SJCRH30 (cell line): ENCODE measurements around the gene HAUS1. TPM values are rescaled to one million over a fixed set of nuclear protein-coding genes. Genes with fewer than 3 reads are reported as not detected.
"Not testable (repeated sequence)": the region's sequence is repeated elsewhere in the genome, so short reads cannot be mapped to it uniquely, and the experiment has no call there.

ENCODE experiments used
- DNase-seq, 2 experiments: peaks; one replicate each; pipeline ENCODE4 v3.0.0-alpha.2; 2015 to 2020
- H3K27ac ChIP-seq: fragments of 250-450 bp; sonication (Bioruptor Pico); 2 replicates; pipeline ENCODE4 v1.5.1; 2020; ENCODE audit warnings: mild to moderate bottlenecking, moderate library complexity
- H3K27me3 ChIP-seq: fragments of 250-450 bp; sonication (Bioruptor Pico); 2 replicates; pipeline ENCODE4 v1.5.1; 2020; ENCODE audit warnings: mild to moderate bottlenecking, moderate library complexity
- H3K36me3 ChIP-seq: fragments of 250-450 bp; sonication (Bioruptor Pico); 2 replicates; pipeline ENCODE4 v1.5.1; 2020; ENCODE audit warnings: mild to moderate bottlenecking, moderate library complexity
- H3K4me1 ChIP-seq: fragments of 250-450 bp; sonication (Bioruptor Pico); 2 replicates; pipeline ENCODE4 v1.5.1; 2020; ENCODE audit warnings: mild to moderate bottlenecking, moderate library complexity
- H3K4me3 ChIP-seq: fragments of 250-450 bp; sonication (Bioruptor Pico); 2 replicates; pipeline ENCODE4 v1.5.1; 2020; ENCODE audit warnings: mild to moderate bottlenecking, moderate library complexity
- H3K9me3 ChIP-seq: fragments of 250-450 bp; sonication (Bioruptor Pico); replicated peaks from 2 replicates; pipeline ENCODE4 v1.5.1; 2020; ENCODE audit warnings: mild to moderate bottlenecking, moderate library complexity
- total RNA-seq: library from RNA; depleted of rRNA; stranded (reverse); fragments of >200 nt; shearing (Covaris generic); gene quantifications from 2 replicates; pipeline ENCODE4 v1.2.3, GENCODE V29; 2014

HAUS1 gene
- total RNA-seq, 1 experiment from 2014 or later, result 53.3 TPM

- Histone ChIP-seq H3K27ac (no peak overlapping the region; the same call in 1 of the 2 replicates), H3K4me3 (peak overlapping the region; percentile 82), H3K4me1 (no peaks in the 10 kb centered on the region), H3K27me3 (no peaks in the 10 kb centered on the region), H3K36me3 (no peaks in the 10 kb centered on the region), H3K9me3 (no peaks in the 10 kb centered on the region)
- DNase-seq, result no peak
Observed at GRCh38 chr18:46072376-46072867, 31.8 kb upstream of the HAUS1 start.

GRCh38 chr18:46072959-46073358 is 31.2 kb upstream of the HAUS1 start:
- Histone ChIP-seq H3K27me3 (no peaks in the 10 kb centered on the region), H3K27ac (no peak overlapping the region), H3K4me3 (no peak overlapping the region), H3K9me3 (no peaks in the 10 kb centered on the region), H3K36me3 (no peaks in the 10 kb centered on the region), H3K4me1 (no peaks in the 10 kb centered on the region)
- DNase-seq, result no peak

- Histone ChIP-seq H3K4me3 (no peak overlapping the region), H3K9me3 (no peaks in the 10 kb centered on the region), H3K27ac (no peak overlapping the region), H3K4me1 (no peaks in the 10 kb centered on the region), H3K36me3 (no peaks in the 10 kb centered on the region), H3K27me3 (no peaks in the 10 kb centered on the region)
- peak in 1 of 2 experiments; percentile 64 for DNase-seq
Observed at GRCh38 chr18:46073474-46074331, 30.5 kb upstream of the HAUS1 start.

GRCh38 chr18:46079336-46079735 is 24.8 kb upstream of the HAUS1 start:
- Histone ChIP-seq H3K27ac (no peak overlapping the region), H3K27me3 (no peaks in the 10 kb centered on the region), H3K9me3 (no peaks in the 10 kb centered on the region), H3K4me3 (no peak overlapping the region), H3K4me1 (no peaks in the 10 kb centered on the region), H3K36me3 (peaks cover 20% of the 10 kb centered on the region)
- no peak for DNase-seq

- no peak for DNase-seq
- no peaks in the 10 kb centered on the region for H3K4me1 ChIP-seq
- no peak overlapping the region for H3K27ac ChIP-seq
- no peak overlapping the region for H3K4me3 ChIP-seq
- no peaks in the 10 kb centered on the region for H3K9me3 ChIP-seq
- H3K27me3 ChIP-seq, result no peaks in the 10 kb centered on the region
- H3K36me3 ChIP-seq, result peaks cover 26% of the 10 kb centered on the region
Observed at GRCh38 chr18:46080156-46080555, 24.0 kb upstream of the HAUS1 start.

- no peak overlapping the region for H3K4me3 ChIP-seq
- no peaks in the 10 kb centered on the region for H3K9me3 ChIP-seq
- DNase-seq, result no peak
- peaks cover 60% of the 10 kb centered on the region for H3K36me3 ChIP-seq
- H3K4me1 ChIP-seq, result no peaks in the 10 kb centered on the region
- H3K27me3 ChIP-seq, result no peaks in the 10 kb centered on the region
- H3K27ac ChIP-seq, result no peak overlapping the region
Observed at GRCh38 chr18:46084431-46084830, 19.8 kb upstream of the HAUS1 start.

- not testable (repeated sequence) for DNase-seq, H3K4me3 ChIP-seq, H3K27ac ChIP-seq, H3K4me1 ChIP-seq, H3K9me3 ChIP-seq, H3K27me3 ChIP-seq
- peaks cover 79% of the 10 kb centered on the region for H3K36me3 ChIP-seq
Observed at GRCh38 chr18:46088501-46088900, 15.7 kb upstream of the HAUS1 start.

GRCh38 chr18:46095532-46095931 is 8.7 kb upstream of the HAUS1 start:
- Histone ChIP-seq H3K4me1 (no peaks in the 10 kb centered on the region), H3K27me3 (no peaks in the 10 kb centered on the region), H3K36me3 (peaks cover 36% of the 10 kb centered on the region), H3K9me3 (no peaks in the 10 kb centered on the region), H3K4me3 (no peak overlapping the region), H3K27ac (no peak overlapping the region)
- DNase-seq, result no peak

GRCh38 chr18:46096651-46097300 is 7.4 kb upstream of the HAUS1 start:
- no peak overlapping the region for H3K27ac ChIP-seq
- no peak for DNase-seq
- H3K27me3 ChIP-seq, result no peaks in the 10 kb centered on the region
- H3K4me1 ChIP-seq, result no peaks in the 10 kb centered on the region
- peak overlapping the region; percentile 98 for H3K4me3 ChIP-seq
- H3K36me3 ChIP-seq, result peaks cover 24% of the 10 kb centered on the region
- H3K9me3 ChIP-seq, result no peaks in the 10 kb centered on the region

GRCh38 chr18:46097431-46097800 is 6.8 kb upstream of the HAUS1 start:
- peak overlapping the region; percentile 98 for H3K4me3 ChIP-seq
- no peak for DNase-seq
- no peaks in the 10 kb centered on the region for H3K9me3 ChIP-seq
- peaks cover 21% of the 10 kb centered on the region for H3K36me3 ChIP-seq
- H3K4me1 ChIP-seq, result no peaks in the 10 kb centered on the region
- peak overlapping the region; percentile 82 for H3K27ac ChIP-seq
- H3K27me3 ChIP-seq, result no peaks in the 10 kb centered on the region

- peak; percentile 78 to 80 for DNase-seq
- Histone ChIP-seq H3K27ac (peak within 1 kb of the TSS; percentile 82), H3K36me3 (peaks cover 17% of the 10 kb centered on the region), H3K4me3 (peak within 1 kb of the TSS; percentile 98), H3K9me3 (no peaks in the 10 kb centered on the region), H3K4me1 (no peaks in the 10 kb centered on the region), H3K27me3 (no peaks in the 10 kb centered on the region)
Observed at GRCh38 chr18:46097801-46098615, 6.2 kb upstream of the HAUS1 start, which contains the start of gene ATP5F1A. TSS of gene ATP5F1A (minus strand) at chr18:46098296. CDS start at chr18:46098231, 65 bp downstream.

GRCh38 chr18:46098616-46098933 is 5.6 kb upstream of the HAUS1 start:
- Histone ChIP-seq H3K9me3 (no peaks in the 10 kb centered on the region), H3K36me3 (peaks cover 13% of the 10 kb centered on the region), H3K4me3 (peak overlapping the region; percentile 98), H3K27ac (peak overlapping the region; percentile 82), H3K27me3 (no peaks in the 10 kb centered on the region), H3K4me1 (no peaks in the 10 kb centered on the region)
- DNase-seq, result no peak

GRCh38 chr18:46099463-46099862 is 4.7 kb upstream of the HAUS1 start:
- no peak for DNase-seq
- H3K27ac ChIP-seq, result no peak overlapping the region
- no peaks in the 10 kb centered on the region for H3K4me1 ChIP-seq
- no peaks in the 10 kb centered on the region for H3K9me3 ChIP-seq
- H3K36me3 ChIP-seq, result peaks cover 8% of the 10 kb centered on the region
- H3K27me3 ChIP-seq, result no peaks in the 10 kb centered on the region
- H3K4me3 ChIP-seq, result no peak overlapping the region

- no peak overlapping the region for H3K4me3 ChIP-seq
- no peaks in the 10 kb centered on the region; the same call in 1 of the 2 replicates for H3K36me3 ChIP-seq
- H3K27ac ChIP-seq, result no peak overlapping the region
- no peak for DNase-seq
- no peaks in the 10 kb centered on the region for H3K27me3 ChIP-seq
- no peaks in the 10 kb centered on the region for H3K9me3 ChIP-seq
- H3K4me1 ChIP-seq, result no peaks in the 10 kb centered on the region
Observed at GRCh38 chr18:46109386-46109785, 5.2 kb downstream of the HAUS1 start.

- Histone ChIP-seq H3K36me3 (peaks cover 2% of the 10 kb centered on the region; the same call in 1 of the 2 replicates), H3K4me3 (no peak overlapping the region), H3K27me3 (no peaks in the 10 kb centered on the region), H3K9me3 (no peaks in the 10 kb centered on the region), H3K4me1 (no peaks in the 10 kb centered on the region), H3K27ac (no peak overlapping the region)
- no peak for DNase-seq
Observed at GRCh38 chr18:46110406-46110805, 6.2 kb downstream of the HAUS1 start.
